DOHH2 (cell line): ENCODE data around the gene CIAO2A.
A peak's percentile ranks its signal among the peaks of the same experiment; 100 is the strongest.

Source experiments
- H3F3A ChIP-seq: fragments of 200-600 bp; sonication (generic), shearing (Covaris generic); 2 replicates; pipeline ENCODE4 v1.6.0; 2016; ENCODE audit warnings: antibody characterized with exemption, mild to moderate bottlenecking; ENCODE audit not compliant: control insufficient read depth, insufficient read depth
- H3K27ac ChIP-seq: fragments of 200-600 bp; sonication (generic); 2 replicates; pipeline ENCODE4 v1.5.1; 2014; ENCODE audit warnings: low read depth, mild to moderate bottlenecking, low read length, moderate library complexity
- H3K27me3 ChIP-seq: fragments of 200-600 bp; sonication (generic); 2 replicates; pipeline ENCODE4 v1.6.1; 2014; ENCODE audit warnings: mild to moderate bottlenecking, low read length, mixed read lengths; ENCODE audit not compliant: control insufficient read depth
- H3K36me3 ChIP-seq: fragments of 200-600 bp; sonication (generic); 2 replicates; pipeline ENCODE4 v1.6.1; 2014; ENCODE audit warnings: mild to moderate bottlenecking, low read length, moderate library complexity, mixed read lengths; ENCODE audit not compliant: control insufficient read depth
- H3K4me1 ChIP-seq: fragments of 200-600 bp; sonication (generic); 2 replicates; pipeline ENCODE4 v1.6.1; 2014; ENCODE audit warnings: mild to moderate bottlenecking, low read length, mixed read lengths; ENCODE audit not compliant: control insufficient read depth
- H3K4me2 ChIP-seq: fragments of 200-600 bp; sonication (generic); 2 replicates; pipeline ENCODE4 v1.6.0; 2014; ENCODE audit warnings: mild to moderate bottlenecking, low read length, moderate library complexity
- H3K4me3 ChIP-seq: fragments of 200-600 bp; sonication (generic); 2 replicates; pipeline ENCODE4 v1.5.1; 2014; ENCODE audit warnings: mild to moderate bottlenecking, low read length, mixed read lengths
- H3K79me2 ChIP-seq: fragments of 200-600 bp; sonication (generic); 2 replicates; pipeline ENCODE4 v1.6.1; 2014; ENCODE audit warnings: mild to moderate bottlenecking, low read length, mixed read lengths; ENCODE audit not compliant: control insufficient read depth
- H3K9me2 ChIP-seq: fragments of 200-600 bp; sonication (generic); replicated peaks from 2 replicates; pipeline ENCODE4 v1.6.1; 2014; ENCODE audit warnings: mild to moderate bottlenecking, low read length, mixed read lengths; ENCODE audit not compliant: control insufficient read depth
- H3K9me3 ChIP-seq: fragments of 200-600 bp; sonication (generic); 2 replicates; pipeline ENCODE4 v1.6.1; 2014; ENCODE audit warnings: antibody characterized with exemption, low read length, mixed read lengths; ENCODE audit not compliant: control insufficient read depth, insufficient read depth
- H4K20me1 ChIP-seq: fragments of 200-600 bp; sonication (generic); 2 replicates; pipeline ENCODE4 v1.6.0; 2014; ENCODE audit warnings: low read depth, mild to moderate bottlenecking, antibody characterized with exemption, low read length, moderate library complexity; ENCODE audit not compliant: control insufficient read depth, insufficient read depth
- EZH2phosphoT487 ChIP-seq: fragments of 200-600 bp; sonication (generic); IDR thresholded peaks from 2 replicates; pipeline ENCODE4 v1.6.1; 2017; ENCODE audit warnings: borderline replicate concordance, mild to moderate bottlenecking, antibody characterized with exemption, low read length, moderate library complexity, mixed read lengths
- TF ChIP-seq, protein P1 (sequence below): fragments of 200-600 bp; sonication (generic); IDR thresholded peaks from one replicate; pipeline ENCODE4 v1.5.1; 2014; ENCODE audit warnings: antibody characterized with exemption, mild to moderate bottlenecking, low read depth, low read length; ENCODE audit not compliant: poor library complexity, severe bottlenecking

Gene CIAO2A

DNA sequence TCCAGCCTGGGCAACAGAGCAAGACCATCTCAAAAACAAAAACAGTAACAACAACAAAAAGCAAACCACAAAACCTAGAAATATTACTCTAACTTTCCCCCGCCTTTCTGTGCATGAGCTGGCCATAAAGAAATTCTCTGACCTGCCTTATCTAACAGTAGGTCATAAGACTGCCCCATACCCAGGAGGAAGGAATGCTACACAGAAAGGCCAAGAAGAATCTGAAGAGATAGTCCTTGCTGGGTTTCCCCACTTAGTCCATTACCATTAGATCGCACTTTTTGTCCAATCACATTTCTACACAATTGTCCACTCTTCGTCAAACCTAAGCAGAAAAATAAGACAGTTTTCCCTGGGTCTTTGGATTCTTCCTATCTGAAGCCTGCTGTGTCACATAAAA is 23.5 kb downstream of the CIAO2A start:
- no peak overlapping the region for H3K27ac ChIP-seq
- H3K4me3 ChIP-seq: no peak overlapping the region
- peaks cover 13% of the 10 kb centered on the region for H3F3A ChIP-seq
- H3K4me2 ChIP-seq: no peak overlapping the region
- H3K9me2 ChIP-seq: no peaks in the 10 kb centered on the region
- no peaks in the 10 kb centered on the region for H3K27me3 ChIP-seq
- no peaks in the 10 kb centered on the region for H4K20me1 ChIP-seq
- TF ChIP-seq EZH2phosphoT487: no peak
- TF ChIP-seq, protein P1, sequence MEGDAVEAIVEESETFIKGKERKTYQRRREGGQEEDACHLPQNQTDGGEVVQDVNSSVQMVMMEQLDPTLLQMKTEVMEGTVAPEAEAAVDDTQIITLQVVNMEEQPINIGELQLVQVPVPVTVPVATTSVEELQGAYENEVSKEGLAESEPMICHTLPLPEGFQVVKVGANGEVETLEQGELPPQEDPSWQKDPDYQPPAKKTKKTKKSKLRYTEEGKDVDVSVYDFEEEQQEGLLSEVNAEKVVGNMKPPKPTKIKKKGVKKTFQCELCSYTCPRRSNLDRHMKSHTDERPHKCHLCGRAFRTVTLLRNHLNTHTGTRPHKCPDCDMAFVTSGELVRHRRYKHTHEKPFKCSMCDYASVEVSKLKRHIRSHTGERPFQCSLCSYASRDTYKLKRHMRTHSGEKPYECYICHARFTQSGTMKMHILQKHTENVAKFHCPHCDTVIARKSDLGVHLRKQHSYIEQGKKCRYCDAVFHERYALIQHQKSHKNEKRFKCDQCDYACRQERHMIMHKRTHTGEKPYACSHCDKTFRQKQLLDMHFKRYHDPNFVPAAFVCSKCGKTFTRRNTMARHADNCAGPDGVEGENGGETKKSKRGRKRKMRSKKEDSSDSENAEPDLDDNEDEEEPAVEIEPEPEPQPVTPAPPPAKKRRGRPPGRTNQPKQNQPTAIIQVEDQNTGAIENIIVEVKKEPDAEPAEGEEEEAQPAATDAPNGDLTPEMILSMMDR: no peak
- H3K4me1 ChIP-seq: peaks cover 21% of the 10 kb centered on the region
- no peaks in the 10 kb centered on the region for H3K9me3 ChIP-seq
- H3K79me2 ChIP-seq: no peaks in the 10 kb centered on the region
- H3K36me3 ChIP-seq: peaks cover 30% of the 10 kb centered on the region

DNA sequence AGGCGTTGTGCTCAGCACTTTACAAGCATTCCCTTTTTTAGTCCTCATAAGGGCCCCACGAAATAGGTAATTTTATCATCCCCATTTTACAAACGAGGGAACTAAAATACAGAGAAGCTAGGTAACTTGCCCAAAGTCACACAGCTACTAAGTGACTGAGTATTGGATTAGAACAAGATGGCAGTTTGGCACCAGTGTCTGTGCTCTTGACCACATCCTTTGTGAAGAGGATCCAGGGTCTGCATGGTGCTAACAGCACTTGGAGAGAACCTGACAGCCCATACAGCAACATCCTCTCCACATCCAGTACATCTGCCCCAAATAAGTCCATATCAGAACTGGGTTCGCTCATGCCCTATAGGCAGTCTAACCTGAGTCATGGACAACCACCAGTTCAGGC is 25.5 kb downstream of the CIAO2A start:
- H3K79me2 ChIP-seq: no peaks in the 10 kb centered on the region
- H3K4me3 ChIP-seq: no peak overlapping the region; the same call in 1 of the 2 replicates
- peaks cover 16% of the 10 kb centered on the region for H3K36me3 ChIP-seq
- peaks cover 21% of the 10 kb centered on the region for H3K4me1 ChIP-seq
- H3K9me2 ChIP-seq: no peaks in the 10 kb centered on the region
- H3K4me2 ChIP-seq: peak overlapping the region; percentile 60
- TF ChIP-seq, protein P1: no peak
- no peak for TF ChIP-seq EZH2phosphoT487
- H3K27me3 ChIP-seq: no peaks in the 10 kb centered on the region
- H3F3A ChIP-seq: peaks cover 13% of the 10 kb centered on the region
- H4K20me1 ChIP-seq: no peaks in the 10 kb centered on the region
- H3K27ac ChIP-seq: no peak overlapping the region
- no peaks in the 10 kb centered on the region for H3K9me3 ChIP-seq

DNA sequence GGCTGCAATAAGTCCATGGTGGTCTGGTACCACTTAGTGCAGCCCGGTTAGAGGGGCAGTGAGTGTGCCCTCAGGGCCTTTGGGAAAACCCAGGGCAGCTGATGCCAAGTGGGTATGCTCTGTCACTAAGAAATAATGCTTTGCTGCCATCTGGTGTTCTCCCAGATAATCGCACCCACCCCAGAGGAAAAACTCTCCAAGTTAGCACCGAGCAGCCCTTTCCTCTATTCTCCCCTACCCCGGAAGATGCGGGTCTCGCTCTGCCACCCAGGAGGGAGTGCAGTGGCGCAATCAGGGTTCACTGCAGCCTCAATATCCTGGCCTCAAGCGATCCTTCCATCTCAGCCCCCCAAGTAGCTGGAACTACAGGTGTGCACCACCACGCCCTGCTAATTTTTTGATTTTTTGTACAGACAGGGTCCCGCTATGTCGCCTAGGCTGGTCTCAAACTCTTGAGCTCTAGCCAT is 26.0 kb downstream of the CIAO2A start:
- H3K79me2 ChIP-seq: no peaks in the 10 kb centered on the region
- H3K4me2 ChIP-seq: peak overlapping the region; percentile 60
- no peaks in the 10 kb centered on the region for H3K9me2 ChIP-seq
- TF ChIP-seq, protein P1: peak; percentile 79
- no peak for TF ChIP-seq EZH2phosphoT487
- H3K27me3 ChIP-seq: no peaks in the 10 kb centered on the region
- H3K4me1 ChIP-seq: peaks cover 21% of the 10 kb centered on the region
- no peak overlapping the region for H3K27ac ChIP-seq
- H3K36me3 ChIP-seq: peaks cover 11% of the 10 kb centered on the region
- no peaks in the 10 kb centered on the region for H3K9me3 ChIP-seq
- peaks cover 13% of the 10 kb centered on the region for H3F3A ChIP-seq
- peak overlapping the region; percentile 28; the same call in 1 of the 2 replicates for H3K4me3 ChIP-seq
- H4K20me1 ChIP-seq: no peaks in the 10 kb centered on the region

DNA sequence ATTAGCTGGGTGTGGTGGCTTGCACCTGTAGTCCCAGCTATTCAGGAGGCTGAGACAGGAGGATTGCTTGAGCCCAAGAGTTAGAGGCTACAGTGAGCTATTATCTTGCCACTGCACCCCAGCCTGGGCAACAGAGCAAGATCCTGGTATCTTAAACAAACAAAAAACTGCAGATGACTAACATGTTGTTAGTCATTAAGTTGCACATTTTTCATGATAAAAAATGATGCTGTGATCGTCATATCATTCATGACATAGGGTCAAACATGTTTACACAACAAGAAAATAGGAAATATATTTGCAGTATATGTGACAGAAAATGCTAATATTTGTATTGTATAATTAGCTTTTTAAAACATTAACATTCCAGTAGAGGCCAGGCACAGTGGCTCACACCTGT is 27.2 kb downstream of the CIAO2A start:
- TF ChIP-seq EZH2phosphoT487: no peak
- TF ChIP-seq, protein P1: no peak
- no peaks in the 10 kb centered on the region for H3K27me3 ChIP-seq
- H3K27ac ChIP-seq: no peak overlapping the region
- H3F3A ChIP-seq: peaks cover 13% of the 10 kb centered on the region
- no peaks in the 10 kb centered on the region for H3K9me3 ChIP-seq
- no peaks in the 10 kb centered on the region for H3K9me2 ChIP-seq
- H3K4me1 ChIP-seq: peaks cover 21% of the 10 kb centered on the region
- no peak overlapping the region for H3K4me2 ChIP-seq
- H3K4me3 ChIP-seq: no peak overlapping the region
- peaks cover 2% of the 10 kb centered on the region; the same call in 1 of the 2 replicates for H3K36me3 ChIP-seq
- H4K20me1 ChIP-seq: no peaks in the 10 kb centered on the region
- H3K79me2 ChIP-seq: no peaks in the 10 kb centered on the region
